K562 (cell line): ENCODE measurements around the gene PCDHGB1. TPM values are rescaled to one million over a fixed set of nuclear protein-coding genes. Genes with fewer than 3 reads are reported as not detected.
A peak's percentile ranks its signal among the peaks of the same experiment; 100 is the strongest.

ENCODE experiments used
- MGA ChIP-seq: fragments of 450-650 bp; IDR thresholded peaks from 2 replicates; pipeline ENCODE4 v1.6.1; 2016; ENCODE audit warnings: mild to moderate bottlenecking, moderate library complexity
- RAD51 ChIP-seq: fragments of 450-650 bp; IDR thresholded peaks from 2 replicates; pipeline ENCODE4 v1.7.1; 2016; ENCODE audit warnings: low read depth, mild to moderate bottlenecking, borderline replicate concordance
- polyA plus RNA-seq, 8 experiments: library from polyadenylated mRNA; depleted of rRNA in 4 of 8; stranded (reverse) in 5 of 8; unstranded in 3 of 8; fragments of >200 nt; fragmentation: Nextera tagmentation in 2 of 8; fragmentation: Illumina TruSeq in 1 of 8; extraction: Ambion mirVana in 2 of 8; extraction: Trizol in 1 of 8; gene quantifications; 2 replicates each; pipeline versions ENCODE4 v1.2.1 to v1.2.3, GENCODE V29; 2011 to 2014; ENCODE audit warnings: inconsistent platforms in 1 of 8, missing spikeins in 1 of 8
- total RNA-seq, 7 experiments: library from RNA; depleted of rRNA in 6 of 7; stranded (reverse); fragments of >200 nt in 6 of 7; fragmentation: Illumina TruSeq in 2 of 7; extraction: Trizol in 2 of 7; gene quantifications; 2 replicates each; pipeline versions ENCODE4 v1.2.1 to v1.2.3, GENCODE V29; 2011 to 2021; ENCODE audit warnings: low replicate concordance in 1 of 7

The PCDHGB1 gene
- total and polyA plus RNA-seq, 9 of the 15 experiments (the other 6 are each of a cell fraction or from before 2014, with no cell fraction given), result 0.06 to 0.20 (median 0.07) TPM; not detected in 2

GRCh38 chr5:141393267-141393666, 43.4 kb downstream of the PCDHGB1 start (continued):
- TF ChIP-seq MGA, result peak; percentile 18; the same call in 1 of the 2 replicates
- no peak for TF ChIP-seq RAD51
